ENCODE results near the gene ZBTB32.

GRCh38 chr19:35764432-35765315 lies 60.3 kb downstream of the ZBTB32 start:
- TF ChIP-seq POLR2AphosphoS5 (IDR thresholded peaks at IDR 0.05; ENCODE audit: low read depth) (no peak), EZH2phosphoT487 (IDR thresholded peaks at IDR 0.05; ENCODE audit: unreplicated experiment) (no peak)
- TF ChIP-seq, protein P1, sequence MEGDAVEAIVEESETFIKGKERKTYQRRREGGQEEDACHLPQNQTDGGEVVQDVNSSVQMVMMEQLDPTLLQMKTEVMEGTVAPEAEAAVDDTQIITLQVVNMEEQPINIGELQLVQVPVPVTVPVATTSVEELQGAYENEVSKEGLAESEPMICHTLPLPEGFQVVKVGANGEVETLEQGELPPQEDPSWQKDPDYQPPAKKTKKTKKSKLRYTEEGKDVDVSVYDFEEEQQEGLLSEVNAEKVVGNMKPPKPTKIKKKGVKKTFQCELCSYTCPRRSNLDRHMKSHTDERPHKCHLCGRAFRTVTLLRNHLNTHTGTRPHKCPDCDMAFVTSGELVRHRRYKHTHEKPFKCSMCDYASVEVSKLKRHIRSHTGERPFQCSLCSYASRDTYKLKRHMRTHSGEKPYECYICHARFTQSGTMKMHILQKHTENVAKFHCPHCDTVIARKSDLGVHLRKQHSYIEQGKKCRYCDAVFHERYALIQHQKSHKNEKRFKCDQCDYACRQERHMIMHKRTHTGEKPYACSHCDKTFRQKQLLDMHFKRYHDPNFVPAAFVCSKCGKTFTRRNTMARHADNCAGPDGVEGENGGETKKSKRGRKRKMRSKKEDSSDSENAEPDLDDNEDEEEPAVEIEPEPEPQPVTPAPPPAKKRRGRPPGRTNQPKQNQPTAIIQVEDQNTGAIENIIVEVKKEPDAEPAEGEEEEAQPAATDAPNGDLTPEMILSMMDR (conservative IDR thresholded peaks at IDR 0.05; ENCODE audit: low read depth in 2 of 2): no peak
